Hepatocyte (in vitro differentiated cells): ENCODE results near the gene SPON1. TPM values are rescaled to one million over a fixed set of nuclear protein-coding genes. Genes with fewer than 3 reads are reported as not detected.

Experiments
- DNase-seq: peaks from one replicate; pipeline ENCODE4 v3.0.0-alpha.2; 2016; ENCODE audit warnings: low spot score
- H2AFZ ChIP-seq: fragments of 200-600 bp; sonication (generic); 2 replicates; pipeline ENCODE4 v1.6.0; 2016; ENCODE audit warnings: antibody characterized with exemption, mild to moderate bottlenecking
- H3K27ac ChIP-seq: fragments of 200-600 bp; sonication (generic); 2 replicates; pipeline ENCODE4 v1.5.1; 2016; ENCODE audit warnings: mild to moderate bottlenecking
- H3K27me3 ChIP-seq: fragments of 200-600 bp; sonication (generic); 2 replicates; pipeline ENCODE4 v1.6.1; 2016
- H3K36me3 ChIP-seq: fragments of 200-600 bp; sonication (generic); replicated peaks from 2 replicates; pipeline ENCODE4 v1.5.1; 2016; ENCODE audit warnings: low read depth; ENCODE audit not compliant: insufficient read depth
- H3K4me1 ChIP-seq: fragments of 200-600 bp; sonication (generic); 2 replicates; pipeline ENCODE4 v1.5.1; 2016; ENCODE audit warnings: mild to moderate bottlenecking, moderate library complexity; ENCODE audit not compliant: insufficient read depth
- H3K4me2 ChIP-seq: fragments of 200-600 bp; sonication (generic); 2 replicates; pipeline ENCODE4 v1.6.0; 2016
- H3K4me3 ChIP-seq: fragments of 200-600 bp; sonication (generic); 2 replicates; pipeline ENCODE4 v1.5.1; 2016; ENCODE audit warnings: mild to moderate bottlenecking
- H3K79me2 ChIP-seq: fragments of 200-600 bp; sonication (generic); 2 replicates; pipeline ENCODE4 v1.6.0; 2017; ENCODE audit warnings: mild to moderate bottlenecking
- H3K9me2 ChIP-seq: fragments of 200-600 bp; sonication (generic); replicated peaks from 2 replicates; pipeline ENCODE4 v1.6.0; 2017; ENCODE audit warnings: mild to moderate bottlenecking; ENCODE audit not compliant: insufficient read depth
- H3K9me3 ChIP-seq: fragments of 200-600 bp; sonication (generic); 2 replicates; pipeline ENCODE4 v1.5.1; 2016; ENCODE audit warnings: low read depth, mild to moderate bottlenecking
- H4K20me1 ChIP-seq: fragments of 200-600 bp; sonication (generic); 2 replicates; pipeline ENCODE4 v1.6.0; 2016; ENCODE audit warnings: mild to moderate bottlenecking; ENCODE audit not compliant: insufficient read depth, poor library complexity, severe bottlenecking
- EZH2 ChIP-seq: fragments of 200-600 bp; sonication (generic); IDR thresholded peaks from 2 replicates; pipeline ENCODE4 v1.6.1; 2016; ENCODE audit warnings: antibody characterized with exemption, mild to moderate bottlenecking, borderline replicate concordance
- EZH2phosphoT487 ChIP-seq: fragments of 200-600 bp; sonication (generic); IDR thresholded peaks from one replicate; pipeline ENCODE4 v1.6.1; 2018; ENCODE audit warnings: antibody characterized with exemption, mild to moderate bottlenecking, low read depth, moderate library complexity; ENCODE audit not compliant: unreplicated experiment, severe bottlenecking
- WGBS: methylation state at CpG from one replicate; pipeline ENCODE4 v1.1.6; 2016; ENCODE audit warnings: low lambda C conversion rate; ENCODE audit errors: missing lambda C conversion rate; 5-methylcytosine and 5-hydroxymethylcytosine counted together
- polyA plus RNA-seq: library from polyadenylated mRNA; unstranded; fragments of >200 nt; fragmentation: Nextera tagmentation; extraction: Ambion mirVana; gene quantifications from 2 replicates; pipeline ENCODE4 v1.2.1, GENCODE V29; 2016
- total RNA-seq: library from RNA; depleted of rRNA; stranded (reverse); fragments of >200 nt; gene quantifications from 2 replicates; pipeline ENCODE4 v1.2.3, GENCODE V29; 2014
- TF ChIP-seq, protein P1 (sequence below): fragments of 200-600 bp; sonication (generic); IDR thresholded peaks from 2 replicates; pipeline ENCODE4 v1.5.1; 2016; ENCODE audit warnings: antibody characterized with exemption, mild to moderate bottlenecking; ENCODE audit not compliant: poor library complexity

Gene SPON1
- total and polyA plus RNA-seq, 2 experiments from 2014 or later: 47.8 to 73.1 TPM

DNA sequence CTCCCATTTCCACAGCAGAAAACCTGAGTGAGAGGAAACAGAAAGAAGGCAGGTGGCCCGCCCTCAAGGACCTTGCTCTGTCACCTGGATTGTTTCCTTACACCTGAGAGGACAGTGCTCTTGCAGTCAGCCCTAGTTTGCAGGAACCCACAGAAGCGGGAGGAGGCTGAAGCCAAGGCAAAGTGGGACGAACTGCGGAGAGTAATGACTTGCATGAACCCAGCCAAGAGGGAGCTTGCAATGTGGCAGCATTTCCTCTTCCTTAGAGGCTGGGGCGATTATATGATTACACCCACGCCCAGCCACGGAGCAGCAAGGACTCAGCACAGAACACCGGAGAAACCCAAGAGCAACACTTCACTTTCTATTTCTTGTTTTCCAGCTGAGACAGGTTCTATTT is 102.6 kb downstream of the SPON1 start:
- 82% methylated on average over 8 of the region's 8 CpGs for WGBS
- H4K20me1 ChIP-seq: no peaks in the 10 kb centered on the region
- TF ChIP-seq EZH2: no peak
- TF ChIP-seq, protein P1, sequence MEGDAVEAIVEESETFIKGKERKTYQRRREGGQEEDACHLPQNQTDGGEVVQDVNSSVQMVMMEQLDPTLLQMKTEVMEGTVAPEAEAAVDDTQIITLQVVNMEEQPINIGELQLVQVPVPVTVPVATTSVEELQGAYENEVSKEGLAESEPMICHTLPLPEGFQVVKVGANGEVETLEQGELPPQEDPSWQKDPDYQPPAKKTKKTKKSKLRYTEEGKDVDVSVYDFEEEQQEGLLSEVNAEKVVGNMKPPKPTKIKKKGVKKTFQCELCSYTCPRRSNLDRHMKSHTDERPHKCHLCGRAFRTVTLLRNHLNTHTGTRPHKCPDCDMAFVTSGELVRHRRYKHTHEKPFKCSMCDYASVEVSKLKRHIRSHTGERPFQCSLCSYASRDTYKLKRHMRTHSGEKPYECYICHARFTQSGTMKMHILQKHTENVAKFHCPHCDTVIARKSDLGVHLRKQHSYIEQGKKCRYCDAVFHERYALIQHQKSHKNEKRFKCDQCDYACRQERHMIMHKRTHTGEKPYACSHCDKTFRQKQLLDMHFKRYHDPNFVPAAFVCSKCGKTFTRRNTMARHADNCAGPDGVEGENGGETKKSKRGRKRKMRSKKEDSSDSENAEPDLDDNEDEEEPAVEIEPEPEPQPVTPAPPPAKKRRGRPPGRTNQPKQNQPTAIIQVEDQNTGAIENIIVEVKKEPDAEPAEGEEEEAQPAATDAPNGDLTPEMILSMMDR: no peak
- TF ChIP-seq EZH2phosphoT487: no peak
- H3K27me3 ChIP-seq: no peaks in the 10 kb centered on the region
- no peak overlapping the region for H3K4me3 ChIP-seq
- no peaks in the 10 kb centered on the region for H3K36me3 ChIP-seq
- H3K4me2 ChIP-seq: no peak overlapping the region
- H3K79me2 ChIP-seq: no peaks in the 10 kb centered on the region
- DNase-seq: no peak
- H3K27ac ChIP-seq: no peak overlapping the region
- H2AFZ ChIP-seq: no peak overlapping the region
- no peaks in the 10 kb centered on the region for H3K4me1 ChIP-seq
- H3K9me3 ChIP-seq: no peaks in the 10 kb centered on the region
- H3K9me2 ChIP-seq: no peaks in the 10 kb centered on the region

DNA sequence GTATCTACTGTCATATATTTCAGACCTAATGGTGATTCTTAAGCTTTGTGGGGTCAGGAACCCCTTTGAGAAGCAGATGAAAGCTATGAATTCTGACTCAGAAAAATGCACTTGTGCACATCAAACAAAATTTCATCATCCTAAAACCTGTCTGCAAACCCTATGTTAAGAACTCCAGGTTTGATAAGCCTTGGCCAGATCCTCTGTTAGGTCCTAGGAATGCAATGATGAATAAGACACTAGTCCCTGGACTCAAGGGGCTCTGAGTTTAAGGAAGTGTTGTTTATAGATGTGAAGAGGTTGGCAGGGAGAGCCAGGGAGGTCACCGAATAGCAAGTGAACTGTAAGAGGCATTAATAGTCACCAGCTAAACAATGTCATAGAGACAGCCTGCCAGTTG is 103.2 kb downstream of the SPON1 start:
- H3K79me2 ChIP-seq: no peaks in the 10 kb centered on the region
- no peaks in the 10 kb centered on the region for H3K9me3 ChIP-seq
- 86% methylated on average over 1 of the region's 1 CpG for WGBS
- H3K36me3 ChIP-seq: no peaks in the 10 kb centered on the region
- H3K27ac ChIP-seq: no peak overlapping the region
- no peak for TF ChIP-seq EZH2phosphoT487
- no peak for TF ChIP-seq EZH2
- TF ChIP-seq, protein P1: no peak
- no peaks in the 10 kb centered on the region for H4K20me1 ChIP-seq
- no peaks in the 10 kb centered on the region for H3K27me3 ChIP-seq
- no peak for DNase-seq
- no peak overlapping the region for H2AFZ ChIP-seq
- no peak overlapping the region for H3K4me3 ChIP-seq
- no peaks in the 10 kb centered on the region for H3K9me2 ChIP-seq
- H3K4me1 ChIP-seq: no peaks in the 10 kb centered on the region
- no peak overlapping the region for H3K4me2 ChIP-seq

DNA sequence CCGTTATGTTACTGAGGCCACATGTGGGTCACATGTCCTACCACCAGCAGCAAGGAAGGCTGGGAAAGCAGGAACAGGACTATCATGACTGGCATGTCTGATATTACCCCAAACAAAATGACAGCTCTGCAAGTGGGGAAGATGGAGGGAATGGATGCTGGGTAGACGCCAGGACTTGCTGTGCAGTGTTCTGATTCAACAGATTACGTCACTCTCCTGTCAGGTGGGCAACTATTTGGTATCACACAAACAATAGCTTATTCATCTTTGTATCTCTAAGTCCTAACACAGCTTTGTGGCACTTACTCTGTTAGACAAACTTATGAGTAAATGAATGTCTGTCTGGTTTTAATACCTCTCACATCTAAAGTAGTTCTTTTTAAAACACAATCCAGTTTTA is 105.2 kb downstream of the SPON1 start:
- no peak for TF ChIP-seq EZH2
- TF ChIP-seq EZH2phosphoT487: no peak
- TF ChIP-seq, protein P1: no peak
- DNase-seq: no peak
- no peaks in the 10 kb centered on the region for H3K9me2 ChIP-seq
- no peak overlapping the region for H3K4me3 ChIP-seq
- H3K4me1 ChIP-seq: no peaks in the 10 kb centered on the region
- H3K9me3 ChIP-seq: no peaks in the 10 kb centered on the region
- H3K4me2 ChIP-seq: no peak overlapping the region
- H3K36me3 ChIP-seq: no peaks in the 10 kb centered on the region
- H3K27ac ChIP-seq: no peak overlapping the region
- 96% methylated on average over 3 of the region's 3 CpGs for WGBS
- H3K79me2 ChIP-seq: no peaks in the 10 kb centered on the region
- no peaks in the 10 kb centered on the region for H3K27me3 ChIP-seq
- no peaks in the 10 kb centered on the region for H4K20me1 ChIP-seq
- H2AFZ ChIP-seq: no peak overlapping the region

DNA sequence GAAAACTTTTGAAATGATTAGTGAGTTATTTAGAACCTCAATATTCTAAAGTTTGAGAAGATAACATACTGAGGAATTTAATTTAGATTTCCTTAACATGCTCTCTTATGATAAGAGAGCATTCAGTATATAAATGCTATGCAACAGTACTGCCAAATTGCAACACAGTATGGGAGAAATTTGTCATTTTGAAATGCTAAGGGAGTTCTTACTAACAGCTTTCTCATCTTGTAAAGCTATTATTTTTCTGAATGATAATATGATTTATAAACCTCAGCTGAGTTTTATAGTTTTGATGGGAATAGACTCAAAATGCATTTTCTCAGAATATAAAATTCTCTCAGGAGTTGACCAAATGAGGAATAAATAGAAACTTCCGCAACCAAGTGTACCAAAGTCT is 108.4 kb downstream of the SPON1 start:
- Histone ChIP-seq H3K4me1 (no peaks in the 10 kb centered on the region), H3K36me3 (no peaks in the 10 kb centered on the region), H3K4me2 (no peak overlapping the region), H3K9me2 (no peaks in the 10 kb centered on the region), H3K27ac (no peak overlapping the region), H3K4me3 (no peak overlapping the region), H3K79me2 (no peaks in the 10 kb centered on the region), H3K9me3 (no peaks in the 10 kb centered on the region), H3K27me3 (no peaks in the 10 kb centered on the region), H2AFZ (no peak overlapping the region), H4K20me1 (no peaks in the 10 kb centered on the region)
- no peak for DNase-seq
- WGBS: 95% methylated on average over 1 of the region's 1 CpG
- TF ChIP-seq EZH2 (no peak), EZH2phosphoT487 (no peak)
- TF ChIP-seq, protein P1: no peak
